GM12864 (cell line): ENCODE data around the gene COL19A1.

Source experiments
- DNase-seq: peaks from one replicate; pipeline ENCODE4 v3.0.0-alpha.2; 2011; ENCODE audit warnings: low read depth
- H3K4me3 ChIP-seq: 2 replicates; pipeline ENCODE4 v1.5.1; 2011; ENCODE audit warnings: mild to moderate bottlenecking, low read depth, low read length, control low read depth
- TF ChIP-seq, protein P1 (sequence below): IDR thresholded peaks from 2 replicates; pipeline ENCODE4 v1.5.1; 2011; ENCODE audit warnings: low read depth, mild to moderate bottlenecking, moderate library complexity, low read length, control low read depth, inconsistent platforms; ENCODE audit errors: missing control alignments

Gene COL19A1

DNA sequence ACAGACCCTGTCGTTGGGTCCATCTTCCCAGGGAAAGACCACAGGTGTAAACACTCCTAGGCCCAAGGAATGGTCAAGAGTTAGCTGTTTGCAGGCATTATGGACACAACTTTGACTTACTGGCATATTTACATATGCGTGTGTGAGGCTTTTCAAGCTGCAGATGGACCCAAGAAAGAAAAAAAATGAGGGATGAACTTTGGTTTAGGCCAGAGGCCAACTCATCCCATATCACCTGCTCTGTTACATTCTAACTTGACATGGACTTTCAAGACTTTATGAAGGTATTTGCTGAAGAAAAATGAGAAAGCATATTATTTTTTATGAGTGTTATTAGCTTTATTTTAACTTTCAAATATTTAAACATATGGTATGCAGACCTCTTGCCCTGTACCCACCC, 6.9 kb downstream of the COL19A1 start:
- TF ChIP-seq, protein P1, sequence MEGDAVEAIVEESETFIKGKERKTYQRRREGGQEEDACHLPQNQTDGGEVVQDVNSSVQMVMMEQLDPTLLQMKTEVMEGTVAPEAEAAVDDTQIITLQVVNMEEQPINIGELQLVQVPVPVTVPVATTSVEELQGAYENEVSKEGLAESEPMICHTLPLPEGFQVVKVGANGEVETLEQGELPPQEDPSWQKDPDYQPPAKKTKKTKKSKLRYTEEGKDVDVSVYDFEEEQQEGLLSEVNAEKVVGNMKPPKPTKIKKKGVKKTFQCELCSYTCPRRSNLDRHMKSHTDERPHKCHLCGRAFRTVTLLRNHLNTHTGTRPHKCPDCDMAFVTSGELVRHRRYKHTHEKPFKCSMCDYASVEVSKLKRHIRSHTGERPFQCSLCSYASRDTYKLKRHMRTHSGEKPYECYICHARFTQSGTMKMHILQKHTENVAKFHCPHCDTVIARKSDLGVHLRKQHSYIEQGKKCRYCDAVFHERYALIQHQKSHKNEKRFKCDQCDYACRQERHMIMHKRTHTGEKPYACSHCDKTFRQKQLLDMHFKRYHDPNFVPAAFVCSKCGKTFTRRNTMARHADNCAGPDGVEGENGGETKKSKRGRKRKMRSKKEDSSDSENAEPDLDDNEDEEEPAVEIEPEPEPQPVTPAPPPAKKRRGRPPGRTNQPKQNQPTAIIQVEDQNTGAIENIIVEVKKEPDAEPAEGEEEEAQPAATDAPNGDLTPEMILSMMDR: no peak
- DNase-seq: no peak

DNA sequence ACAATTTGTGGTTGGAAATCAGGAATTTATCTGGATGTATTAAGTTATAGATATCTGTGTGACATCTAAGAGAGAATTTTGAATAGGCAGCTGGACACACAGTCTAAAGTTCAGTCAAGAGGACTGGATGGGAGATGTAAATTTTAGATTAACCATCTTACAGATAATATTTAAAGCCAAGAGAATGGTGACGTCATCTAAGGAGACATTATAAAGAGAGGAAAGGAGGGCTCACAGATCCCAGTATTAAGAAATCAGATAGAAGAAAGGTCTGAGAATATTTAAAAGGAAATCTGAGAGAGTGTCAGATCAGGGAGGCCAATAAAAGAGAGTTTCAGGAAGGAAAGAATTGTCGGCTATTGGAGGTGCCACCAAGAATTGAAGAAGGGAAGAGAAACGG, 9.4 kb downstream of the COL19A1 start:
- TF ChIP-seq, protein P1: no peak
- no peak for DNase-seq
- no peak overlapping the region for H3K4me3 ChIP-seq

More for the DNA sequence above, 6.9 kb downstream of the COL19A1 start:
- H3K4me3 ChIP-seq: no peak overlapping the region

DNA sequence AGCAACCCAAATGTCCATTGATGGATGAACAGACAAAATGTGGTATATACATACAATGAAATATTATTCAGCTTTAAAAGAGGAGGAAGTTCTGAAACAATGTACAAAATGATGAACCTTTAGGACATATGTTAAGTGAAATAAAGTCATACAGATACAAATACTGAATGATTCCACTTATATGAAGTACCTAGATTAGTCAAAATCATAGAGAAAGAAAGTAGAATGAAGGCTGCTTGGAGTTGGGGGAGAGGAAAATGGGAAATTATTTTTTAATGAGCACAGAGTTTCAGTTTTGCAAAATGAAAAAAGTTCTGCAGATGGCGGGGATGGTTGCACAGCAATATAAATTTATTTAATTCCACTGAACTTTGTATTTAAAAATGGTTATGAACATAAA, 12.4 kb downstream of the COL19A1 start:
- DNase-seq: no peak
- no peak overlapping the region for H3K4me3 ChIP-seq
- TF ChIP-seq, protein P1: no peak

DNA sequence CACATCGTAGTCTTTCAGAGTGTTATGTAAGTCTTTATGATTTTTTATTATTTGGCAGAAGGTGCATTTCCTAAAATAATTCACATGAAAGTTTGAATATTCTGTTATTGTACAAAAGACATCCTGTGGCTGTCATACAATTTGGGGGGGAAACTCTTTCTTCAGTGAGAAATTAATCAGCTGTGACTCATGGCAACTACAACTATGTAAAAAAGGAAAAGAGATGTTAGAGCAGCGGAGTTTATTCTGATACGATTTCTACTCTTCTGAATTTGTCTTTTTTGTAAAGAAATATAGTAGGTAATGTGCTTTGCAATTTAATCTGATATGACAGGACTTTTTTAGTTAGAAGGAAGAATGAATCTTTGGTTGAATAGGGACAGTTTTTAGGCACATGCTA, 14.2 kb downstream of the COL19A1 start:
- no peak overlapping the region; the same call in 1 of the 2 replicates for H3K4me3 ChIP-seq
- TF ChIP-seq, protein P1: no peak
- no peak for DNase-seq

DNA sequence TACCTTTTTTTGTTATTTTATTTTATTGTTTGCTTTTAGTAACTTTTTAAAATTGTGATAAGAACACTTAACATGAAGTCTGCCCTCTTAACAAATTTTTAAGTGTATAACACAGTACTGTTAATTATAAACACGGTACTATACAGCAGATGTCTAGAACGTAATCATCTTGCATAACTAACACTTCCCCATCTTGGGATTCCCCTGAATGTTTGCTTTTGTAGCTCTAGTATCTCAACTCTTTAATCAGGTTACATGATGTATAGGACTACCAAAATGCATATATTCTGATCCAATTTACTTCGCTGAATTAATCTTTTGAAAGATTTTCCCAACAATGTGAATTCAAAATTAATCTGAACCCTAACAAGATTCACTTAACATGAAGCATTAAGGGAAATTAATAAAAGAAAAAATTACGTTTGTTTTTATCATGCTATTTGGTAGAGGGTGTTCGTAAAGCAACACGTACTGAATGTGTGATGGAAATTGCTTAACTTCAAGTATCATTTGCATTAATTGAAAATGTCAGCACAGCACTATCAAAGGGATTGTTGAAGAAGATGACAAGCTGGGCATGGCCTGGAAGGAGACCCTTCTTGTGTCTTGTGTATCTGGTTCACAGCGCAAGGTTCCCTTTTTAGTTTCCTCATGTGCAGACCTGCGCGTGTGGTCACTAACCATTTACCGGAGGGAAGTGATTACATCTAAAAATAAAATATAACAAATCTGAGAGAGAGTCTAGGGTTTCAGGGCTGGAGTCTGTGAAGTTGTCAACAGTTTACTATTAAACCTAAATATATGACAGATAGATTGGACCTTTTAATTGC, 15.2 kb downstream of the COL19A1 start:
- peak overlapping the region; percentile 37 for H3K4me3 ChIP-seq
- peak; percentile 83 for DNase-seq
- TF ChIP-seq, protein P1: no peak

DNA sequence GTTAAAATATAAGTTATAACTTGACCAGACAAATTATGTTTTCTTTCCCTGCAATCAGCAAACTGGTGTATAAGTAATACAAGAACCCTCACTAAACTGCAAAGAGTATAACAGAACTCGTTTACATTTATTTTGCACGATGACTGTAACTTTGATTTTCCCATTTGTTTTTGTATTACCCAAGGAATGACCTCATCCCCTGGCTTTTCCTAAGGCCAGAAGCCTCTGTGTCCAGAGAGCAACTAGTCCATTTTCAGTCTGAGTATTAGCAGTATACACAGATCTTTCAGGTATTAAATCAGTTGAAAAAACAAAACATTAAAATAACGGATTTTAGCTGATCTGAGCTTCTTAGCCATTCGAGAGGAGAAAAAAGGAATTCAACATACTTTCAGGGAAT, 17.2 kb downstream of the COL19A1 start:
- H3K4me3 ChIP-seq: no peak overlapping the region
- TF ChIP-seq, protein P1: no peak
- DNase-seq: no peak

DNA sequence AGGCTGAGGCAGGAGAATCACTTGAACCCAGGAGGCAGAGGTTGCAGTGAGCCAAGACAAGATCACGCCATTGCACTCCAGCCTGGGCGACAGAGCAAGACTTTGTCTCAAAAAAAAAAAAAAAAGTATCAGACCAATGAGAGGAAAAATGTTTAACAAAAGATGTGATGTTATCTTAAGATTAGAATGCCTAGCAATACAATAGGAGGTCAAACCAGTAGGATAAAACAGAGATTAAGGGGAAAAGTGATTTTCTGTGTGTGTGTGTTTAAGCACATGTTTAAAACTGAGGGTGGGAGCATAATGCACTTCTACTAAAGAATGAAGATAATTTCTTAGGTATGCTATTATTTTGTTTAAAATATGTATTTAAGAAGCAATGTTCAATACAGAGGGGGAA, 17.9 kb downstream of the COL19A1 start:
- H3K4me3 ChIP-seq: no peak overlapping the region
- DNase-seq: no peak
- TF ChIP-seq, protein P1: no peak
